PC-3 (cell line): Measurements from ENCODE around the gene MATN1.

Source experiments
- EZH2phosphoT487 ChIP-seq: fragments of 300-600 bp; sonication (generic); IDR thresholded peaks from 2 replicates; pipeline ENCODE4 v1.6.1; 2018; ENCODE audit warnings: mild to moderate bottlenecking, antibody characterized with exemption, low read length, borderline replicate concordance
- TF ChIP-seq, protein P1 (sequence below): fragments of 300-600 bp; sonication (generic); conservative IDR thresholded peaks from 2 replicates; pipeline ENCODE4 v1.5.1; 2017; ENCODE audit warnings: antibody characterized with exemption, low read depth, mild to moderate bottlenecking, low read length

- no peak for TF ChIP-seq EZH2phosphoT487
- TF ChIP-seq, protein P1, sequence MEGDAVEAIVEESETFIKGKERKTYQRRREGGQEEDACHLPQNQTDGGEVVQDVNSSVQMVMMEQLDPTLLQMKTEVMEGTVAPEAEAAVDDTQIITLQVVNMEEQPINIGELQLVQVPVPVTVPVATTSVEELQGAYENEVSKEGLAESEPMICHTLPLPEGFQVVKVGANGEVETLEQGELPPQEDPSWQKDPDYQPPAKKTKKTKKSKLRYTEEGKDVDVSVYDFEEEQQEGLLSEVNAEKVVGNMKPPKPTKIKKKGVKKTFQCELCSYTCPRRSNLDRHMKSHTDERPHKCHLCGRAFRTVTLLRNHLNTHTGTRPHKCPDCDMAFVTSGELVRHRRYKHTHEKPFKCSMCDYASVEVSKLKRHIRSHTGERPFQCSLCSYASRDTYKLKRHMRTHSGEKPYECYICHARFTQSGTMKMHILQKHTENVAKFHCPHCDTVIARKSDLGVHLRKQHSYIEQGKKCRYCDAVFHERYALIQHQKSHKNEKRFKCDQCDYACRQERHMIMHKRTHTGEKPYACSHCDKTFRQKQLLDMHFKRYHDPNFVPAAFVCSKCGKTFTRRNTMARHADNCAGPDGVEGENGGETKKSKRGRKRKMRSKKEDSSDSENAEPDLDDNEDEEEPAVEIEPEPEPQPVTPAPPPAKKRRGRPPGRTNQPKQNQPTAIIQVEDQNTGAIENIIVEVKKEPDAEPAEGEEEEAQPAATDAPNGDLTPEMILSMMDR = no peak
Observed at GRCh38 chr1:30753660-30754123, 30.3 kb upstream of the MATN1 start.
